H9 (cell line): ENCODE data around the gene ETNPPL. TPM values are rescaled to one million over a fixed set of nuclear protein-coding genes. Genes with fewer than 3 reads are reported as not detected.

Source experiments
- DNase-seq: peaks from one replicate; pipeline ENCODE4 v3.0.0-alpha.2; 2017
- H2AFZ ChIP-seq: one replicate; pipeline ENCODE4 v1.6.1; 2013; ENCODE audit warnings: mild to moderate bottlenecking, low read length, control low read depth, moderate library complexity
- H2AK5ac ChIP-seq: 2 replicates; pipeline ENCODE4 v1.6.1; 2013; ENCODE audit warnings: low read length, control low read depth, mixed read lengths; ENCODE audit not compliant: insufficient read length
- H2BK120ac ChIP-seq: one replicate; pipeline ENCODE4 v1.6.1; 2013; ENCODE audit warnings: low read depth, mild to moderate bottlenecking, low read length, control low read depth, inconsistent platforms; ENCODE audit not compliant: poor library complexity, severe bottlenecking
- H2BK12ac ChIP-seq: 2 replicates; pipeline ENCODE4 v1.6.1; 2013; ENCODE audit warnings: low read length, control low read depth, mixed read lengths, low read depth; ENCODE audit not compliant: insufficient read length
- H2BK15ac ChIP-seq: 2 replicates; pipeline ENCODE4 v1.6.1; 2013; ENCODE audit warnings: low read depth, low read length, control low read depth
- H2BK20ac ChIP-seq: one replicate; pipeline ENCODE4 v1.6.1; 2013; ENCODE audit warnings: low read depth, mild to moderate bottlenecking, low read length, control low read depth, inconsistent platforms; ENCODE audit not compliant: poor library complexity, severe bottlenecking
- H2BK5ac ChIP-seq: 2 replicates; pipeline ENCODE4 v1.6.1; 2013; ENCODE audit warnings: low read length, control low read depth, mixed read lengths; ENCODE audit not compliant: insufficient read length
- H3K14ac ChIP-seq: 2 replicates; pipeline ENCODE4 v1.6.1; 2013; ENCODE audit warnings: low read length, control low read depth; ENCODE audit not compliant: insufficient read depth
- H3K18ac ChIP-seq: 2 replicates; pipeline ENCODE4 v1.6.1; 2013; ENCODE audit warnings: low read depth, mild to moderate bottlenecking, mixed read lengths, low read length, control low read depth; ENCODE audit not compliant: insufficient read length
- H3K23ac ChIP-seq: 2 replicates; pipeline ENCODE4 v1.6.1; 2013; ENCODE audit warnings: low read length, control low read depth, mixed read lengths, low read depth; ENCODE audit not compliant: insufficient read length
- H3K23me2 ChIP-seq: 2 replicates; pipeline ENCODE4 v1.6.1; 2013; ENCODE audit warnings: low read depth, mild to moderate bottlenecking, mixed read lengths, low read length, control low read depth; ENCODE audit not compliant: insufficient read length, poor library complexity, severe bottlenecking
- H3K27ac ChIP-seq: 2 replicates; pipeline ENCODE4 v1.5.1; 2013; ENCODE audit warnings: low read length, control low read depth, mixed read lengths, low read depth; ENCODE audit not compliant: insufficient read length
- H3K27me3 ChIP-seq: 2 replicates; pipeline ENCODE4 v1.6.1; 2013; ENCODE audit warnings: low read length, control low read depth, inconsistent platforms; ENCODE audit not compliant: insufficient read depth
- H3K4ac ChIP-seq: 2 replicates; pipeline ENCODE4 v1.6.1; 2013; ENCODE audit warnings: low read depth, mild to moderate bottlenecking, control low read depth, inconsistent platforms, low read length, moderate library complexity
- H3K4me1 ChIP-seq: 2 replicates; pipeline ENCODE4 v1.6.1; 2013; ENCODE audit warnings: low read length, control low read depth, inconsistent platforms; ENCODE audit not compliant: insufficient read depth
- H3K4me2 ChIP-seq: 2 replicates; pipeline ENCODE4 v1.6.1; 2013; ENCODE audit warnings: low read length, control low read depth, mixed read lengths; ENCODE audit not compliant: insufficient read length, insufficient read depth
- H3K56ac ChIP-seq: 2 replicates; pipeline ENCODE4 v1.6.1; 2013; ENCODE audit warnings: low read depth, mild to moderate bottlenecking, mixed read lengths, low read length, control low read depth; ENCODE audit not compliant: insufficient read length
- H3K79me1 ChIP-seq: 2 replicates; pipeline ENCODE4 v1.6.1; 2013; ENCODE audit warnings: low read depth, mild to moderate bottlenecking, moderate library complexity, low read length, control low read depth, inconsistent platforms; ENCODE audit not compliant: insufficient read depth, poor library complexity, severe bottlenecking
- H3K79me2 ChIP-seq: 2 replicates; pipeline ENCODE4 v1.6.1; 2013; ENCODE audit warnings: low read length, control low read depth, inconsistent platforms; ENCODE audit not compliant: insufficient read depth
- H3K9ac ChIP-seq: 2 replicates; pipeline ENCODE4 v1.6.1; 2013; ENCODE audit warnings: low read length, control low read depth, mixed read lengths; ENCODE audit not compliant: insufficient read length; ENCODE audit errors: extremely low read depth
- H3K9me3 ChIP-seq: one replicate; pipeline ENCODE4 v1.6.1; 2013; ENCODE audit warnings: low read depth, low read length, inconsistent platforms; ENCODE audit not compliant: control insufficient read depth
- H3T11ph ChIP-seq: one replicate; pipeline ENCODE4 v1.6.1; 2013; ENCODE audit warnings: mild to moderate bottlenecking, low read length, control low read depth, inconsistent platforms
- H4K20me1 ChIP-seq: one replicate; pipeline ENCODE4 v1.6.1; 2013; ENCODE audit not compliant: control insufficient read depth, insufficient read length, insufficient read depth
- H4K5ac ChIP-seq: 2 replicates; pipeline ENCODE4 v1.6.1; 2013; ENCODE audit warnings: low read depth, mild to moderate bottlenecking, mixed read lengths, low read length, control low read depth; ENCODE audit not compliant: insufficient read length
- H4K8ac ChIP-seq: replicated peaks from 2 replicates; pipeline ENCODE4 v1.6.1; 2013; ENCODE audit warnings: low read length, control low read depth, mixed read lengths, low read depth; ENCODE audit not compliant: insufficient read length
- H4K91ac ChIP-seq: 2 replicates; pipeline ENCODE4 v1.6.1; 2013; ENCODE audit warnings: low read depth, mild to moderate bottlenecking, moderate library complexity, mixed read lengths, low read length, control low read depth; ENCODE audit not compliant: insufficient read length
- H3K27ac Mint-ChIP-seq, 3 experiments: 2 replicates in 2 of 3; 3 replicates in 1 of 3; pipeline ENCODE4 v1.8.0; 2020 to 2021; ENCODE audit warnings: mixed read lengths in 3 of 3, mild to moderate bottlenecking in 1 of 3, moderate library complexity in 1 of 3
- H3K27me3 Mint-ChIP-seq: 2 replicates; pipeline ENCODE4 v1.8.0; 2021; ENCODE audit warnings: low read depth, mild to moderate bottlenecking, moderate library complexity, mixed read lengths
- H3K36me3 Mint-ChIP-seq, 3 experiments: 2 replicates in 2 of 3; 3 replicates in 1 of 3; pipeline ENCODE4 v1.8.0; 2020 to 2021; ENCODE audit warnings: low read depth in 3 of 3, mixed read lengths in 3 of 3; ENCODE audit not compliant: insufficient read depth in 1 of 3
- H3K4me1 Mint-ChIP-seq, 2 experiments: 2 replicates each; pipeline ENCODE4 v1.8.0; 2020; ENCODE audit warnings: mixed read lengths in 2 of 2
- H3K4me3 Mint-ChIP-seq, 2 experiments: 2 replicates in 1 of 2; 3 replicates in 1 of 2; pipeline ENCODE4 v1.8.0; 2020 to 2021; ENCODE audit warnings: mild to moderate bottlenecking in 2 of 2, mixed read lengths in 2 of 2, moderate library complexity in 1 of 2
- H3K9me3 Mint-ChIP-seq, 2 experiments: 2 replicates in 1 of 2; 3 replicates in 1 of 2; pipeline ENCODE4 v1.8.0; 2020; ENCODE audit warnings: mild to moderate bottlenecking in 2 of 2, mixed read lengths in 2 of 2, moderate library complexity in 1 of 2
- CTCF ChIP-seq: fragments of 200-600 bp; sonication (generic); conservative IDR thresholded peaks from 3 replicates; pipeline ENCODE4 v1.8.0; 2021; ENCODE audit warnings: antibody characterized with exemption, mild to moderate bottlenecking
- WGBS: extraction: QIAGEN DNeasy Blood & Tissue Kit; methylation state at CpG from one replicate; pipeline ENCODE4 v1.1.7; 2013; ENCODE audit warnings: missing lambda C conversion rate, low lambda C conversion rate, mixed read lengths; ENCODE audit not compliant: insufficient read length; ENCODE audit errors: extremely low coverage; 5-methylcytosine and 5-hydroxymethylcytosine counted together
- total RNA-seq: library from RNA; stranded (reverse); gene quantifications from 2 replicates; pipeline ENCODE4 v1.2.1, GENCODE V29; 2021

Gene ETNPPL
- total RNA-seq, 1 experiment from 2014 or later, result 1.3 TPM

- Histone ChIP-seq H2BK12ac (no peak overlapping the region), H2BK5ac (no peak overlapping the region), H4K5ac (no peak overlapping the region), H2AK5ac (no peak overlapping the region), H3K27ac (no peak overlapping the region), H4K20me1 (peaks cover 3% of the 10 kb centered on the region), H3K14ac (no peak overlapping the region), H3K4me2 (no peak overlapping the region), H4K91ac (no peak overlapping the region), H3K4ac (no peak overlapping the region), H2BK120ac (no peak overlapping the region), H2BK20ac (no peak overlapping the region), H2BK15ac (no peak overlapping the region), H3K27me3 (no peaks in the 10 kb centered on the region), H4K8ac (no peak overlapping the region), H2AFZ (no peak overlapping the region), H3K23ac (no peak overlapping the region), H3K23me2 (no peaks in the 10 kb centered on the region), H3K79me2 (no peaks in the 10 kb centered on the region), H3K4me1 (no peaks in the 10 kb centered on the region), H3K18ac (no peak overlapping the region), H3T11ph (no peak overlapping the region), H3K9me3 (no peaks in the 10 kb centered on the region), H3K9ac (no peak overlapping the region), H3K79me1 (no peaks in the 10 kb centered on the region), H3K56ac (no peak overlapping the region)
- no peak for DNase-seq
- WGBS, result no CpG with 5 or more reads among the region's 3 CpGs
- Mint-ChIP-seq H3K9me3 (no peaks in the 10 kb centered on the region), H3K4me3 (no peak overlapping the region), H3K36me3 (no peaks in the 10 kb centered on the region), H3K27ac (no peak overlapping the region), H3K27me3 (no peaks in the 10 kb centered on the region; the same call in none of the 2 replicates), H3K4me1 (no peaks in the 10 kb centered on the region)
- peak; percentile 41 for TF ChIP-seq CTCF
Observed at GRCh38 chr4:108783665-108784463, 21.0 kb upstream of the ETNPPL start.
